ENCODE data around the gene GRIA1.

Gene GRIA1

DNA sequence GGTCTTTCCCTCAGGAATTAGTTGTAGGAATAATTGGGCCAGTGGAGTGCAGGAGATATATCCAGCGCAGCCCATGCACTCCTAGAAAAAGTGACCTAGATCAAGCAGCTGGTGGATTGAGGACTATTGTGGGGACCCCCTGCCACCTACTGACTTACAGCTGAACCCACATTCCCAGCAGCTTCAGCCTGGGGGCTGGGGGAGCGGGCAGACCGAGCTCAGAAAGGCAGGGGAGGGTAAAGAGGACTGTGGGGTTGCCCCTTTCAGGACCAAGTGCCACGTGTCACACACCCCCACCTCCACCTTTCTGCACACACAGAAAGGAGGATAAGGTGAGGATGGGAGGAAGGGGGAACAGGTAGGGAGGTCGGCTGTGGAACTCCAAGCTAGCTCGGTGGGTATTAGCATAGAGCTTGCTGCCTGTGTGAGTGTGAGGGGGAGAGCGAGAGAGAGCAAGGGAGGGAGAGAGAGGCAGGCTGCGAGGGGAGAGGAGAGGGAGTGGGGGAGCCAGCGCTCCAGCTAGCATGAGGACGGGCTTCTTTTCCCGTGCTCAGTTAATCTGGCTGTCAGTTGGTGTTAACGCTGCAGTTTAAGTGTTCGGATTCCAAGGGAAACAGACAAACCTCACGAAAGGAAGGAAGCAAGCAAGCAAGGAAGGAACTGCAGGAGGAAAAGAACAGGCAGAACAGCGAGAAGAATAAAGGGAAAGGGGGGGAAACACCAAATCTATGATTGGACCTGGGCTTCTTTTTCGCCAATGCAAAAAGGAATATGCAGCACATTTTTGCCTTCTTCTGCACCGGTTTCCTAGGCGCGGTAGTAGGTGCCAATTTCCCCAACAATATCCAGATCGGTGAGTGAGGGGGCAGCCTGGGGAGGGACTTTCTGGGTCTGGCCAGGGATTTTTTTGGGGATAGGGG lies at the start of gene GRIA1:
GRIA1 (plus strand) TSS at position 553 of the 920 bp plus-strand sequence.
- DNase-seq, result peak; percentile 38

GRCh38 chr5:153445875-153446579 lies 44.4 kb upstream of the GRIA1 start:
- DNase-seq, result peak; percentile 22

DNA sequence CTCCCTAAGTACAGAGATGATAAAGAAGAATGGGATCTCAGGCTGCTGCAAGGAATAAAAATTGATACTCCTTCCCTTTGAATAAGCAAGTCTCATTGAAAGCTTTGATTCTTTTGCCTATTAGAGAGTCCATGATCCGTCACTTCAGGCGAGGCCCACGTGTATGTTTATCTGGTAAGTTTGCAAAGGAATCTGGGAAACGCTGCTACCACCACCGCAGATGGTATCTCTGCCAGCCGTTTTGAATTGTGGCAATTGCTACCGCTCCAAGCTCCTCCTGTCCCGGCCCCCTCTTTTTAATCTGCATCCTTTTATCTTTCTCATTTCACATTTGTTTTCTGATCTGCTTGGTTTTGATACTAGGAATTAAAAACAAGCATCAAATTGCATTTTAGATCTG lies 42.9 kb upstream of the GRIA1 start:
- no peak for DNase-seq

DNA sequence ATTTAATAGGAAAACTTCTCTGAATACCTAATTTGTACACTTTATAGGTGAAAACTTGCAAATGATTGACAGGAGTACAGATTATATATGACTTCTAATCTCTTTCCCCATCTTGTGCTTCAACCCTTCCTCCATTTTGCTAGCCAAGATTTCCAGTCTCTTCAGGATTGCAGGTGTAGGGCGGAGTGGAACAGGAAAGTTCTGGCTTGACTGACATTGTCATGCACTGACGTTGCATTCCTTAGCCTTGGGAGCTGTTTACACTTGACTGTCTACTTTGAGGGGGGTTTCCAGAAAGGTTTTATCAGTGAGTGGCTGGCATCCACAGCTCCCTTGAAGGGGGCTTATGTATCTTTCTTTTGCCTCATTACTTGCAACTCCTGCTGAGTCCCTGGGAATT lies 34.1 kb upstream of the GRIA1 start:
- DNase-seq, result no peak

- no peak for DNase-seq
These were observed 33.5 kb upstream of the GRIA1 start for GRCh38 chr5:153456993-153457392.

GRCh38 chr5:153458268-153458667 lies 32.2 kb upstream of the GRIA1 start:
- DNase-seq, result no peak

DNA sequence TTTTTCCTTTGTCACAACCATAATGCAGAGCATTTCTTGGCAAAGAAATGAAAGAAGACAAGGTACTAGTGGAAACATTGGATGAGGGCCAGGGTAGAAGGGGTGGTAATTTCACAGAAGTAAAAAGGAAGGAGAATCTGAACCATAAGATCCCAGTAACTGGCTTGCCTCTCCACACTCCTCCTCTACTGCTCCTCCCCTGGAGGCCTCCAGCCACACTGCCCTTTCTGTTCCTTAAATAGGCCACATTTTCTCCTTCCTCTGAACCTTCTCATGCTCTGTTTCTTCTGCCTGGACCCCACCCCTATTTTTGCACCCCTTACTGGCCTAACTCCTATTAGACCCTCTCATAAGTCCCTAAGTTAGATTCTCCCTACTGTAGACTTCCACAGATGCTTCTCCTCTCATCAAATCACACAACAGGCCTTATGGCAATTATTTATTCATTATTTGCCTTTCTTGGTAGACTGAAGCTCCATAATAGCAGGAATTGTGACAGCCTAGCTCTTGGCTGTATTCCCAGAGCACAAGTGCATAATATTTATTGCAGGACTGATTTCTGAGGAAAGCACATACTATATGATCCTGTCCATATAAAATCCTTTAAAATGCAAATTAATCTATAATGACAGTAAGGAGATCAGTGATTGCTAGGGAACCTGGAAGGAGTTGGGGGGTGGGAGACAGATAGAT lies 31.3 kb upstream of the GRIA1 start:
- no peak for DNase-seq

GRCh38 chr5:153460421-153460820 lies 30.0 kb upstream of the GRIA1 start:
- DNase-seq, result no peak

- no peak for DNase-seq
These were observed 29.1 kb upstream of the GRIA1 start for GRCh38 chr5:153461341-153461740.

DNA sequence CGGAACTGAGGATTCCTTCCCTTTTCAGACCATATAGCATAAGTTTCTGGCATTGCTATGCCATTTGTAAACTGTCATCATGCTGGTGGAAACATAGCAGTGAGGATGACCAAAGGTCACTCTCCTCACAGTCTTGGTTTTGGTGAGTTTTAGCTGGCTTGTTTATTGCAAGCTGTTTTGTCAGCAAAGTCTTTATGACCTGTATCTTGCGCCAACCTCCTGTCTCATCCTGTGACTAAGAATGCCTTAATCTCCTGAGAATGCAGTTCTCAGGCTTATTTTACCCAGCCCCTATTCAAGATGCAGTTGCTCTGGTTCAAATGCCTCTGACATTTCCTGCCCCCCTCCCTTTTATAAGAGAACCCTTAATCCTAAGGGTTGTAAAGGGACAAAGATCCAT lies 26.7 kb upstream of the GRIA1 start:
- no peak for DNase-seq

- DNase-seq, result no peak
These were observed 22.9 kb upstream of the GRIA1 start for GRCh38 chr5:153467546-153467945.

- no peak for DNase-seq
These were observed 21.0 kb upstream of the GRIA1 start for GRCh38 chr5:153469423-153469822.

DNA sequence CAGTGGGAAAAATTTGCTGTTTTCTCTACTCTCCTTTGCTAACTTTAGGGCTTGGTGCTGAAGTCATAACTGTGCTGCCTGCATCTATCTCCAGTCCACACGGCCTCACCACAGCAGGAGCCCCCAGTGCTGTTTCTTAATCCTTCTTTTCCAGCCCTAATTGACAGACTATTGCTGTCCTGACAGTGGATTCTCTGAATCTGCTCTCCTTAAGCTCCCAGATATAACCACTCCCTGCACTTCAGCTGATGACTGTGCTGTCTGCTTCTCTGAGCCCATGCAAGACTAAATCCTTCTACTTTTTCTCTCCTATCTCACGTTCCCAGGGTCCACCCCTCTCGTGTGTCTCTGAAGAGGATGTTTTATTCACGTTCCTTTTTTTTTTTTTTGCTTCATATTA lies 19.7 kb upstream of the GRIA1 start:
- DNase-seq, result no peak

DNA sequence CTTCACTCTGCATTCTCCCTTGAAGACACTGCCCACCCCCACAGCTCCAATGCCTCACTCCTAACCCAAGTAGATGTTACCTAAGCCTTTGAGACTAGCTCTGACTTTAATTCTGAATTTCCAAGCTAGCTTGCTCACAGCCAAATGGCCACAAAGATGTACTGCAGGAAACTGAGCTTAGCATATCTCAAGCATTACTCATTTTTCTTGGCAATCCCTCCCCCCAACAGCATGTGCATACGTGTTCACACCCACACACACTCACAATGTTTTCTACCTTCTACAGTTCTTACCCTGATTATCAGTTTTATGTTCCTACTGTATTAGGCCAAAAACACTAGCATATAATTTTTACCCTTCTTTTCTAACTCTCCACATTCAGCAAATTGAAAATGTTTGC lies 13.7 kb upstream of the GRIA1 start:
- DNase-seq, result no peak

- no peak for DNase-seq
These were observed 10.1 kb upstream of the GRIA1 start for GRCh38 chr5:153480401-153480800.

DNA sequence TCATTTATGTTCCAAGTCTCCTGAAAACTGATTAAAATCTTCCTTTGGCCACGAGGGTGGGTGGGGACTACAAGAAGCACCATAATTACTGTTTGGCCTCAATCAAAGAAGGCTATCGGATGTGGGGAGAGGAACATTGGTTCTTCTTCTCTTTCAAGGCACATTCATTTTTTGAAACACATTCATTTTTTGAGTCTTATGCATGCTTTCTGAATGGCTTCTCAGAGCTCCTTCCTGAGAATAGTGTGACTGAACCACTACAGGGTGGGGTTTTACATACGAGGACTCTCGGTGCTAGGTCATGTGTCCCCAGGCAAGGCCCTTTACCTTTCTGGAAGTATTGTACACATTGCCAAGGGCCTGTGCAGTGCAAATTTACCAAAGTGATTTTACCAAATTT lies 7.0 kb upstream of the GRIA1 start:
- no peak for DNase-seq

- DNase-seq, result no peak
These were observed 4.8 kb upstream of the GRIA1 start for GRCh38 chr5:153485641-153486040.

DNA sequence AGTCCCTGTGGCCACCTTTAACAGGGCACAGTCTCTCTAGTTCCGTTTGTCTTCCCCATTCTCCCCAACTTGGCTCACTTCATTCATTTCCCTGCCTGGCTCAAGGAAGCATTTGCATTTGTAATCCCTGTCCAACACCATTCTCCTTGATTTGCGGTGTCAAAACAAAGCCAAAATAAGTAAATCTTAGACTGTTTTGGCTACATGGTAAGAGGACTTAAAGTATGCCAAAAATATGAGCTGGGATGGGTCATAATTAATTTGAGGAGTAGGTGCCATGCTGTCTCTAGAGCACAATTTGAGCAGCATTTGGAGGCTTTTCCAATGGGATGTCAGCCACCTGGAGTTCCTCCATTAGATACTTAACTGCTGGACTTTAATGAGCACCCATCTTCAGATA lies 3.7 kb upstream of the GRIA1 start:
- no peak for DNase-seq

GRCh38 chr5:153489611-153490010 lies 859 bp upstream of the GRIA1 start:
- DNase-seq, result no peak

DNA sequence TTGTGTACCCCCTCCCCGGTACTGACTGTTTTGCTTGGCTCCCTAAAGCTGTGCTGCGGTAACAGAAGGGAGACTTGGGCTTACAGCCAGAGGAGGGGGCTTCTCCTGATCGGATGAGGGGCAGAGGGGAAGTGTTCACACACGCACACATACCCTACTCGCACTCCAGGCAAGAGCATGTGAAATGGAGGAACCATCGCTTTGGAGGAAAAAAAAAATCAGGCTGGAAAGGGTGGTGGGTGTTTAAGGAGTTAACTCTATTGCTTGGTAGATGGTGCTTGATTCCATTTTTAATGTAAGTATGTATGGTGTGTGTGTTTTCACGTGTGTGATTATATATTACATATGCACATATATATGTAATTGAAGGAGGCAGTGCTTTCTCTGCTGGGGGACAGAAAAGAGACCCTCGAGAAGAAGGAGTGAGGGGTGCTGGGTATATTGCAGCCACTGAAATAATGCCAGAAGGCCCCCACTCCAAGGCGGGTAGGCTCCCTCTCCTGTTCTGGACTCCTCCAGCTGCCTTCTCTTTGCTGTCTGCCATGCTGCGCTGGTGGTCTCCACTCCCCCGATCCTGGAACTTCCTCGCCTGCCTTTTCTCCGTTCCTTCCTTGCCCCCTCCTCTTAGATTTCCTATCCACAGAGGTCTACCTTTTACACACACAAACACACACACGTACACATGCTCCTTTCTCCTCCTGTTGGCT lies 721 bp downstream of the GRIA1 start:
- DNase-seq, result no peak

- DNase-seq, result no peak
These were observed 1.4 kb downstream of the GRIA1 start for GRCh38 chr5:153491856-153492255.

DNA sequence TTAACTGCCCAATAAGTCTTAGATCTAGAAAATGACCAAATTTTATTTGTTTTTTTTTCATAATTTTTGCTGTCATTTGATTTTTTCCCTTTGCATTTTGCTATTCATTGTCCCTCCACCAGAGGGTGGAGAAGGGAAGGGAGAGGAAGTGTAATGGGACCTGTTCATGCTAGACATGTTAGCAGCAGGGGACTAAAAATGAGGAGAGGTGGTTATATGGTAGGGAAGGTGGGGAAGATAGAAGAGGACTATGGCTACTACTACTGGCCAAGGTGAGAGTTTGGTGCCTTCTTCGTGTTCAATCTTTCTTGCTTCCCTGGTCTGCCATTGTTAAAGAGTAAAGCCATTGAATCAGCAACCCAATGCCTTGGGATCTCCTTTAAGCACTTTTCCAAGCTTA lies 6.4 kb downstream of the GRIA1 start:
- no peak for DNase-seq

DNA sequence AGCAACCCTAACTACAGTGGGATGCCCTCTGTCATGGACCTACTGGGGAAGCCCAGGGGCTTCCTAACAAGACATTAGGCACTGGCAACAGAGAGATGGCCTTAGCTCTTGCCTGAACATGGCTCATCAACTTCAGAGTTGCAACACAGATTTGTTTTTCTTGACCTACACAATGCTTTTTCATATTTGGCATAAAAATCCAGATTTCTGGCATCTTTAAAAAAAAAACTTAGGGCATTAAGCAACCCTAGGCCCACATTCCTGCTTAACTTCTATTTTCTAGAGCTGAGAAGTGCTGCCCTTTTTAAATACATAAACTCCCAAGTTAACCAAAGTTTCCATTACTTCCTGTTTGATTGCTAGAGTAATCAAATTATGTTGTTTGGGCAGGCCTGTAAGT lies 8.0 kb downstream of the GRIA1 start:
- DNase-seq, result no peak

Data from right hindlimb (tissue), 1 donor.